ENCODE data around the gene GOLGA8T. TPM values are rescaled to one million over a fixed set of nuclear protein-coding genes. Genes with fewer than 3 reads are reported as not detected.
"Not testable (repeated sequence)": the region's sequence is repeated elsewhere in the genome, so short reads cannot be mapped to it uniquely, and the experiment has no call there.

Gene GOLGA8T
- 0.51 to 0.56 TPM in 2 of 3 replicates, not detected in the other for total RNA-seq

- not testable (repeated sequence) for H3K27me3 Mint-ChIP-seq (ENCODE audit: low read depth); H3K9me3 Mint-ChIP-seq; H3K4me1 Mint-ChIP-seq; H3K4me3 Mint-ChIP-seq; H3K36me3 Mint-ChIP-seq; H3K27ac Mint-ChIP-seq; DNase-seq (ENCODE audit: low spot score in 2 of 2, unreplicated experiment in 2 of 2)
These were observed at the start of gene GOLGA8T for GRCh38 chr15:30134751-30135150. GOLGA8T (plus strand) TSS chr15:30135051; CDS start chr15:30135149, 98 bp downstream.

GRCh38 chr15:30097827-30098226 is 37.0 kb upstream of the GOLGA8T start:
- H3K4me3 Mint-ChIP-seq; H3K27me3 Mint-ChIP-seq (ENCODE audit: low read depth); DNase-seq (ENCODE audit: low spot score in 2 of 2, unreplicated experiment in 2 of 2); H3K36me3 Mint-ChIP-seq; H3K9me3 Mint-ChIP-seq; H3K27ac Mint-ChIP-seq; H3K4me1 Mint-ChIP-seq: not testable (repeated sequence)

- not testable (repeated sequence) for H3K27ac Mint-ChIP-seq; H3K36me3 Mint-ChIP-seq; H3K27me3 Mint-ChIP-seq (ENCODE audit: low read depth); H3K9me3 Mint-ChIP-seq; H3K4me1 Mint-ChIP-seq; H3K4me3 Mint-ChIP-seq; DNase-seq (ENCODE audit: low spot score in 2 of 2, unreplicated experiment in 2 of 2)
These were observed 32.0 kb upstream of the GOLGA8T start for GRCh38 chr15:30102890-30103289.

GRCh38 chr15:30103941-30104507 is 30.8 kb upstream of the GOLGA8T start:
- H3K27me3 Mint-ChIP-seq (ENCODE audit: low read depth); H3K9me3 Mint-ChIP-seq; H3K36me3 Mint-ChIP-seq; H3K4me1 Mint-ChIP-seq; H3K27ac Mint-ChIP-seq; H3K4me3 Mint-ChIP-seq; DNase-seq (ENCODE audit: low spot score in 2 of 2, unreplicated experiment in 2 of 2): not testable (repeated sequence)

- H3K27ac Mint-ChIP-seq; H3K36me3 Mint-ChIP-seq; H3K27me3 Mint-ChIP-seq (ENCODE audit: low read depth); H3K9me3 Mint-ChIP-seq; DNase-seq (ENCODE audit: low spot score in 2 of 2, unreplicated experiment in 2 of 2); H3K4me3 Mint-ChIP-seq; H3K4me1 Mint-ChIP-seq: not testable (repeated sequence)
These were observed 24.3 kb upstream of the GOLGA8T start for GRCh38 chr15:30110591-30110990.

- H3K4me3 Mint-ChIP-seq; H3K4me1 Mint-ChIP-seq; H3K36me3 Mint-ChIP-seq; H3K9me3 Mint-ChIP-seq; H3K27me3 Mint-ChIP-seq (ENCODE audit: low read depth); H3K27ac Mint-ChIP-seq; DNase-seq (ENCODE audit: low spot score in 2 of 2, unreplicated experiment in 2 of 2): not testable (repeated sequence)
These were observed 4.8 kb upstream of the GOLGA8T start for GRCh38 chr15:30130066-30130465.

GRCh38 chr15:30143246-30143645 is 8.4 kb downstream of the GOLGA8T start:
- DNase-seq (ENCODE audit: low spot score in 2 of 2, unreplicated experiment in 2 of 2); H3K9me3 Mint-ChIP-seq; H3K4me1 Mint-ChIP-seq; H3K27ac Mint-ChIP-seq; H3K36me3 Mint-ChIP-seq; H3K4me3 Mint-ChIP-seq; H3K27me3 Mint-ChIP-seq (ENCODE audit: low read depth): not testable (repeated sequence)

- not testable (repeated sequence) for H3K27me3 Mint-ChIP-seq (ENCODE audit: low read depth); H3K4me1 Mint-ChIP-seq; H3K36me3 Mint-ChIP-seq; H3K27ac Mint-ChIP-seq; H3K4me3 Mint-ChIP-seq; H3K9me3 Mint-ChIP-seq; DNase-seq (ENCODE audit: low spot score in 2 of 2, unreplicated experiment in 2 of 2)
These were observed 15.0 kb downstream of the GOLGA8T start for GRCh38 chr15:30149891-30150290.

GRCh38 chr15:30162479-30163357 is 27.9 kb downstream of the GOLGA8T start:
- DNase-seq (ENCODE audit: low spot score in 2 of 2, unreplicated experiment in 2 of 2); H3K27me3 Mint-ChIP-seq (ENCODE audit: low read depth); H3K4me1 Mint-ChIP-seq; H3K4me3 Mint-ChIP-seq; H3K9me3 Mint-ChIP-seq; H3K27ac Mint-ChIP-seq; H3K36me3 Mint-ChIP-seq: not testable (repeated sequence)

GRCh38 chr15:30163759-30164158 is 28.9 kb downstream of the GOLGA8T start:
- not testable (repeated sequence) for H3K4me1 Mint-ChIP-seq; H3K36me3 Mint-ChIP-seq; H3K27me3 Mint-ChIP-seq (ENCODE audit: low read depth); H3K4me3 Mint-ChIP-seq; H3K9me3 Mint-ChIP-seq; DNase-seq (ENCODE audit: low spot score in 2 of 2, unreplicated experiment in 2 of 2); H3K27ac Mint-ChIP-seq

- H3K27ac Mint-ChIP-seq, result not testable (repeated sequence)
These were observed 29.4 kb downstream of the GOLGA8T start for GRCh38 chr15:30164257-30164656.

GRCh38 chr15:30167403-30167802 is 32.6 kb downstream of the GOLGA8T start:
- not testable (repeated sequence) for H3K27me3 Mint-ChIP-seq (ENCODE audit: low read depth); DNase-seq (ENCODE audit: low spot score in 2 of 2, unreplicated experiment in 2 of 2); H3K4me3 Mint-ChIP-seq; H3K36me3 Mint-ChIP-seq; H3K9me3 Mint-ChIP-seq; H3K27ac Mint-ChIP-seq; H3K4me1 Mint-ChIP-seq

More at GRCh38 chr15:30164257-30164656, 29.4 kb downstream of the GOLGA8T start:
- not testable (repeated sequence) for DNase-seq (ENCODE audit: low spot score in 2 of 2, unreplicated experiment in 2 of 2); H3K9me3 Mint-ChIP-seq; H3K36me3 Mint-ChIP-seq; H3K4me1 Mint-ChIP-seq; H3K4me3 Mint-ChIP-seq; H3K27me3 Mint-ChIP-seq (ENCODE audit: low read depth)

- H3K36me3 Mint-ChIP-seq; H3K27ac Mint-ChIP-seq; DNase-seq (ENCODE audit: low spot score in 2 of 2, unreplicated experiment in 2 of 2); H3K27me3 Mint-ChIP-seq (ENCODE audit: low read depth); H3K4me1 Mint-ChIP-seq; H3K4me3 Mint-ChIP-seq; H3K9me3 Mint-ChIP-seq: not testable (repeated sequence)
These were observed 33.0 kb downstream of the GOLGA8T start for GRCh38 chr15:30167886-30168285.

GRCh38 chr15:30171452-30171851 is 36.6 kb downstream of the GOLGA8T start:
- H3K27me3 Mint-ChIP-seq (ENCODE audit: low read depth); DNase-seq (ENCODE audit: low spot score in 2 of 2, unreplicated experiment in 2 of 2); H3K9me3 Mint-ChIP-seq; H3K4me3 Mint-ChIP-seq; H3K4me1 Mint-ChIP-seq; H3K36me3 Mint-ChIP-seq; H3K27ac Mint-ChIP-seq: not testable (repeated sequence)

Data from mesothelial cell of epicardium (in vitro differentiated cells).